Measurements from ENCODE around the gene STS. TPM values are rescaled to one million over a fixed set of nuclear protein-coding genes. Genes with fewer than 3 reads are reported as not detected.

Gene STS
- total RNA-seq = 5.3 TPM
- long read RNA-seq, partial matches to known transcripts = 1 of 10 reads
- long read RNA-seq, other reads (novel, unspliced or antisense) = 9 of 10 reads

GRCh38 chrX:7147413-7147977 is at the start of gene STS:
Gene STS, plus strand, starts transcription at chrX:7147712. Its CDS starts 105,488 bp downstream, at chrX:7253200.
- intact Hi-C loops (cut with micrococcal nuclease) = no loop called here
- TF ChIP-seq CTCF (IDR thresholded peaks at IDR 0.05; ENCODE audit: borderline replicate concordance) = no peak

GRCh38 chrX:7100022-7100421 is 47.5 kb upstream of the STS start:
- TF ChIP-seq CTCF (IDR thresholded peaks at IDR 0.05; ENCODE audit: borderline replicate concordance) = no peak
- Histone ChIP-seq H3K27me3 (ENCODE audit: low read depth) (no peaks in the 10 kb centered on the region), H3K4me3 (no peak overlapping the region), H3K9me3 (replicated peaks) (no peaks in the 10 kb centered on the region), H3K36me3 (peaks cover 12% of the 10 kb centered on the region), H3K4me1 (no peaks in the 10 kb centered on the region), H3K27ac (replicated peaks) (no peak overlapping the region)
- intact Hi-C loops (cut with micrococcal nuclease) = no loop called here
- DNase-seq = no peak

More at GRCh38 chrX:7147413-7147977, at the start of gene STS:
- Histone ChIP-seq H3K27ac (replicated peaks) (peak within 1 kb of the TSS; percentile 94), H3K9me3 (replicated peaks) (no peaks in the 10 kb centered on the region), H3K36me3 (no peaks in the 10 kb centered on the region), H3K27me3 (ENCODE audit: low read depth) (no peaks in the 10 kb centered on the region), H3K4me1 (peaks cover 8% of the 10 kb centered on the region), H3K4me3 (peak within 1 kb of the TSS; percentile 82)
- peak; percentile 38 for DNase-seq

- H3K4me3 ChIP-seq = no peak overlapping the region
- H3K27ac ChIP-seq (replicated peaks) = no peak overlapping the region
- TF ChIP-seq CTCF (IDR thresholded peaks at IDR 0.05; ENCODE audit: borderline replicate concordance) = no peak
- no peaks in the 10 kb centered on the region for H3K27me3 ChIP-seq (ENCODE audit: low read depth)
- no peak for DNase-seq
- peaks cover 12% of the 10 kb centered on the region for H3K36me3 ChIP-seq
- intact Hi-C loops (cut with micrococcal nuclease) = no loop called here
- no peaks in the 10 kb centered on the region for H3K4me1 ChIP-seq
- H3K9me3 ChIP-seq (replicated peaks) = no peaks in the 10 kb centered on the region
Observed at GRCh38 chrX:7102119-7102518, 45.4 kb upstream of the STS start.

GRCh38 chrX:7106649-7107048 is 40.9 kb upstream of the STS start:
- no peak overlapping the region for H3K27ac ChIP-seq (replicated peaks)
- no peak for TF ChIP-seq CTCF (IDR thresholded peaks at IDR 0.05; ENCODE audit: borderline replicate concordance)
- H3K4me1 ChIP-seq = peaks cover 11% of the 10 kb centered on the region

GRCh38 chrX:7108030-7108429 is 39.5 kb upstream of the STS start:
- Histone ChIP-seq H3K4me3 (no peak overlapping the region), H3K4me1 (peaks cover 11% of the 10 kb centered on the region), H3K27me3 (ENCODE audit: low read depth) (no peaks in the 10 kb centered on the region), H3K9me3 (replicated peaks) (no peaks in the 10 kb centered on the region), H3K36me3 (peaks cover 12% of the 10 kb centered on the region), H3K27ac (replicated peaks) (no peak overlapping the region)
- no peak for TF ChIP-seq CTCF (IDR thresholded peaks at IDR 0.05; ENCODE audit: borderline replicate concordance)
- intact Hi-C loops (cut with micrococcal nuclease) = no loop called here
- DNase-seq = no peak

More at GRCh38 chrX:7106649-7107048, 40.9 kb upstream of the STS start:
- intact Hi-C loops (cut with micrococcal nuclease) = no loop called here
- no peaks in the 10 kb centered on the region for H3K9me3 ChIP-seq (replicated peaks)
- H3K36me3 ChIP-seq = peaks cover 12% of the 10 kb centered on the region
- H3K4me3 ChIP-seq = no peak overlapping the region
- no peaks in the 10 kb centered on the region for H3K27me3 ChIP-seq (ENCODE audit: low read depth)
- no peak for DNase-seq

All from left ventricle myocardium inferior (tissue), 1 donor.